Nephron progenitor cell (in vitro differentiated cells): ENCODE data around the gene PHAX.
"Not testable (repeated sequence)": the region's sequence is repeated elsewhere in the genome, so short reads cannot be mapped to it uniquely, and the experiment has no call there.

Source experiments
- DNase-seq: peaks from one replicate; pipeline ENCODE4 v3.0.0; 2021
- H3K27ac Mint-ChIP-seq: 2 replicates; pipeline ENCODE4 v1.8.0; 2021; ENCODE audit warnings: mild to moderate bottlenecking, moderate library complexity, mixed read lengths
- H3K27me3 Mint-ChIP-seq: 2 replicates; pipeline ENCODE4 v1.8.0; 2021; ENCODE audit warnings: mild to moderate bottlenecking, low read depth, mixed read lengths; ENCODE audit not compliant: poor library complexity
- H3K36me3 Mint-ChIP-seq: 2 replicates; pipeline ENCODE4 v1.8.0; 2021; ENCODE audit warnings: low read depth, mixed read lengths
- H3K4me1 Mint-ChIP-seq: 2 replicates; pipeline ENCODE4 v1.8.0; 2021; ENCODE audit warnings: mixed read lengths
- H3K4me3 Mint-ChIP-seq: 2 replicates; pipeline ENCODE4 v1.8.0; 2021; ENCODE audit warnings: mild to moderate bottlenecking, moderate library complexity, mixed read lengths
- H3K9me3 Mint-ChIP-seq: 2 replicates; pipeline ENCODE4 v1.8.0; 2021; ENCODE audit warnings: mild to moderate bottlenecking, moderate library complexity, mixed read lengths
- CTCF ChIP-seq: fragments of 200-600 bp; sonication (generic); IDR thresholded peaks from 2 replicates; pipeline ENCODE4 v1.5.0; 2021; ENCODE audit warnings: antibody characterized with exemption

The PHAX gene, protein sequence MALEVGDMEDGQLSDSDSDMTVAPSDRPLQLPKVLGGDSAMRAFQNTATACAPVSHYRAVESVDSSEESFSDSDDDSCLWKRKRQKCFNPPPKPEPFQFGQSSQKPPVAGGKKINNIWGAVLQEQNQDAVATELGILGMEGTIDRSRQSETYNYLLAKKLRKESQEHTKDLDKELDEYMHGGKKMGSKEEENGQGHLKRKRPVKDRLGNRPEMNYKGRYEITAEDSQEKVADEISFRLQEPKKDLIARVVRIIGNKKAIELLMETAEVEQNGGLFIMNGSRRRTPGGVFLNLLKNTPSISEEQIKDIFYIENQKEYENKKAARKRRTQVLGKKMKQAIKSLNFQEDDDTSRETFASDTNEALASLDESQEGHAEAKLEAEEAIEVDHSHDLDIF

DNA sequence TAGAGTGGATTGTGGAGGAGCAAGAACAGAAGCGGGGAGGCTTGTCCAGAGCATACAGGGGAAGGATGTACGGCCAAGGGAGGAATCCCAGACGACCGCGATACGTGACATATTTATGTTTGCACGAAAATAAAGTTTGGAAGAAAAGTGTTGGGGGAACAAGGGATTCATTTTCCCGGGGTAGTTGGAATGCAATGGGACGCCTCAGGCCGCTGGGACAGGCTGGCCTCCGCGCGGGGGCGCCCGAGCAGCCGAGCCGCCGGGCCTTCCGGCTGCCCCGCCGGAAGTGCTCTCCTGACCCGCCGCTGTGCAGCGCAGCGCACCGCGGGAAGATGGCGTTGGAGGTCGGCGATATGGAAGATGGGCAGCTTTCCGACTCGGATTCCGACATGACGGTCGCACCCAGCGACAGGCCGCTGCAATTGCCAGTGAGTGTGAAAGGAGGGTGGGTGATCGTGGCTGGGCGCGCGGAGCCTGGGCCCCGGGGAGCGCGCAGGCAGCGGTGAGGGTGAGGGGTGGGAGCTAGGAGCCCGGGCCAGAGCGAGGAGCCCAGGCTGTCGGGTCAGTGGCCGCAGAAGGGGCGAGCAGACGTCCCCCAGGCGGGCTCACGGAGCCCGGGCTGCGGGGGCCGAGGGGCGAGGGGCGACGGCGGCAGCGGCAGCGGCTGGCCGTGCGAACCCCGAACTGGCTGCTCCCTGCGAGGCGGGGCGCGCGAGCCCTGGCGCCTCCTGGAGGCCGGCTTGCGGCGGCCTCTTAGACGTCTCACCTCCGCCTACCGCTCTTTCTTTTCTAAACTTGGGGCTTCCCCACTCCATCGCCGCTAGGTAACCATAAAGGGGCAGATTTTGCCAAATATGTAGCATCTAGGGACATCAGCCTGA, at the start of gene PHAX:
Gene PHAX, plus strand, starts transcription at position 317 of the 881 bp plus-strand sequence. Its CDS starts 16 bp downstream, at position 333.
- H3K4me1 Mint-ChIP-seq = peaks cover 47% of the 10 kb centered on the region
- H3K27me3 Mint-ChIP-seq = no peaks in the 10 kb centered on the region
- H3K36me3 Mint-ChIP-seq = peaks cover 34% of the 10 kb centered on the region
- H3K4me3 Mint-ChIP-seq = peak within 1 kb of the TSS; percentile 99
- peak; percentile 83 for DNase-seq
- TF ChIP-seq CTCF = peak; percentile 52
- H3K27ac Mint-ChIP-seq = peak within 1 kb of the TSS; percentile 98
- peaks cover 17% of the 10 kb centered on the region for H3K9me3 Mint-ChIP-seq

GRCh38 chr5:126552614-126553013, 48.1 kb upstream of the PHAX start:
- Mint-ChIP-seq H3K4me1 (no peaks in the 10 kb centered on the region), H3K9me3 (no peaks in the 10 kb centered on the region), H3K27ac (no peak overlapping the region), H3K4me3 (no peak overlapping the region), H3K36me3 (peaks cover 67% of the 10 kb centered on the region), H3K27me3 (no peaks in the 10 kb centered on the region)
- no peak for TF ChIP-seq CTCF
- no peak for DNase-seq

DNA sequence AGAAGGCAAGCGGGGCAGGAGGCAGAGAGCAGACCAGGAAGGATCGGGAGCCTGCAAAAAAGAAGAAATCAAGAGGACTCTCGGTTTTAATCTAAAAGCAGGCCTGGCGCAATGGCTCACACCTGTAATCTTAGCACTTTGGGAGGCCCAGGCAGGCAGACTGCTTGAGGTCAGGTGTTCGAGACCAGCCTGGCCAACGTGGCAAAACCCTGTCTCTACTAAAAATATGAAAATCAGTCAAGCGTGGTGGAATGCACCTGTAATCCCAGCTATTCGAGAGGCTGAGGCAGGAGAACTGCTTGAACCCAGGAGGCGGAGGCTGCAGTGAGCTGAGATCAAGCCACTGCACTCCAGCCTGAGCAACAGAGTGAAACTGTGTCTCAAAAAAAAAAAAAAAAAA, 45.6 kb upstream of the PHAX start:
- not testable (repeated sequence) for H3K4me1 Mint-ChIP-seq, H3K9me3 Mint-ChIP-seq, H3K27ac Mint-ChIP-seq, DNase-seq, H3K27me3 Mint-ChIP-seq, H3K4me3 Mint-ChIP-seq
- H3K36me3 Mint-ChIP-seq = peaks cover 82% of the 10 kb centered on the region

- no peaks in the 10 kb centered on the region for H3K9me3 Mint-ChIP-seq
- H3K4me3 Mint-ChIP-seq = no peak overlapping the region
- no peak for TF ChIP-seq CTCF
- H3K27ac Mint-ChIP-seq = peak overlapping the region; percentile 42
- peaks cover 85% of the 10 kb centered on the region for H3K36me3 Mint-ChIP-seq
- DNase-seq = no peak
- no peaks in the 10 kb centered on the region for H3K4me1 Mint-ChIP-seq
- H3K27me3 Mint-ChIP-seq = no peaks in the 10 kb centered on the region
Observed at GRCh38 chr5:126561908-126562307, 38.8 kb upstream of the PHAX start.

GRCh38 chr5:126562823-126563222, 37.9 kb upstream of the PHAX start:
- Mint-ChIP-seq H3K4me1 (no peaks in the 10 kb centered on the region), H3K27ac (no peak overlapping the region), H3K36me3 (peaks cover 84% of the 10 kb centered on the region), H3K9me3 (no peaks in the 10 kb centered on the region), H3K4me3 (no peak overlapping the region), H3K27me3 (no peaks in the 10 kb centered on the region)
- DNase-seq = no peak
- TF ChIP-seq CTCF = no peak

GRCh38 chr5:126568206-126568755, 32.5 kb upstream of the PHAX start:
- Mint-ChIP-seq H3K4me1 (no peaks in the 10 kb centered on the region), H3K36me3 (peaks cover 87% of the 10 kb centered on the region), H3K27me3 (peaks cover 4% of the 10 kb centered on the region), H3K27ac (no peak overlapping the region), H3K4me3 (no peak overlapping the region), H3K9me3 (no peaks in the 10 kb centered on the region)
- TF ChIP-seq CTCF = no peak
- DNase-seq = no peak
